HEK293 (cell line): ENCODE data around the gene PPP1R18.

Source experiments
- ATF2 ChIP-seq: fragments of 450-650 bp; formaldehyde crosslinking; IDR thresholded peaks from 2 replicates; pipeline ENCODE4 v1.5.1; 2016; ENCODE audit warnings: missing biosample characterization, missing genetic modification characterization, low read depth
- BCL11B ChIP-seq: fragments of 450-650 bp; formaldehyde crosslinking; IDR thresholded peaks from 2 replicates; pipeline ENCODE4 v1.5.1; 2016; ENCODE audit warnings: low read depth, missing biosample characterization, missing genetic modification characterization
- IKZF3 ChIP-seq: fragments of 450-650 bp; IDR thresholded peaks from 2 replicates; pipeline ENCODE4 v1.5.0; 2018; ENCODE audit warnings: missing biosample characterization, mild to moderate bottlenecking, missing genetic modification characterization, moderate library complexity
- KLF1 ChIP-seq: fragments of 450-650 bp; formaldehyde crosslinking; IDR thresholded peaks from 2 replicates; pipeline ENCODE4 v1.5.1; 2016; ENCODE audit warnings: missing biosample characterization, missing genetic modification characterization
- KLF10 ChIP-seq: fragments of 450-650 bp; IDR thresholded peaks from 2 replicates; pipeline ENCODE4 v1.5.1; 2018; ENCODE audit warnings: missing biosample characterization, mild to moderate bottlenecking, missing genetic modification characterization
- KLF8 ChIP-seq: fragments of 450-650 bp; formaldehyde crosslinking; IDR thresholded peaks from 2 replicates; pipeline ENCODE4 v1.5.1; 2016; ENCODE audit warnings: missing biosample characterization, missing genetic modification characterization
- KLF9 ChIP-seq: fragments of 450-650 bp; formaldehyde crosslinking; IDR thresholded peaks from 2 replicates; pipeline ENCODE4 v1.5.1; 2016; ENCODE audit warnings: missing biosample characterization, missing genetic modification characterization, low read depth
- SP2 ChIP-seq: fragments of 450-650 bp; formaldehyde crosslinking; IDR thresholded peaks from 2 replicates; pipeline ENCODE4 v1.5.1; 2016; ENCODE audit warnings: missing biosample characterization, missing genetic modification characterization
- SP3 ChIP-seq: fragments of 450-650 bp; formaldehyde crosslinking; IDR thresholded peaks from 2 replicates; pipeline ENCODE4 v1.5.1; 2016; ENCODE audit warnings: missing biosample characterization, missing genetic modification characterization
- YY2 ChIP-seq: fragments of 450-650 bp; formaldehyde crosslinking; IDR thresholded peaks from 2 replicates; pipeline ENCODE4 v1.5.1; 2016; ENCODE audit warnings: missing biosample characterization, missing genetic modification characterization
- ZBTB26 ChIP-seq: fragments of 450-650 bp; formaldehyde crosslinking; optimal IDR thresholded peaks from 2 replicates; pipeline ENCODE3; 2016; ENCODE audit warnings: missing biosample characterization, mild to moderate bottlenecking, missing genetic modification characterization
- ZNF121 ChIP-seq: fragments of 450-650 bp; formaldehyde crosslinking; IDR thresholded peaks from 2 replicates; pipeline ENCODE4 v1.5.1; 2016; ENCODE audit warnings: missing biosample characterization, missing genetic modification characterization
- ZNF140 ChIP-seq: fragments of 450-650 bp; formaldehyde crosslinking; IDR thresholded peaks from 2 replicates; pipeline ENCODE4 v1.5.1; 2016; ENCODE audit warnings: missing biosample characterization, missing genetic modification characterization
- ZNF214 ChIP-seq: fragments of 450-650 bp; formaldehyde crosslinking; IDR thresholded peaks from 2 replicates; pipeline ENCODE4 v1.5.1; 2017; ENCODE audit warnings: missing biosample characterization, mild to moderate bottlenecking, missing genetic modification characterization, borderline replicate concordance
- ZNF280D ChIP-seq: fragments of 450-650 bp; formaldehyde crosslinking; IDR thresholded peaks from 2 replicates; pipeline ENCODE4 v1.5.1; 2016; ENCODE audit warnings: missing biosample characterization, missing genetic modification characterization
- ZNF335 ChIP-seq: fragments of 450-650 bp; formaldehyde crosslinking; conservative IDR thresholded peaks from 2 replicates; pipeline ENCODE4 v1.5.1; 2016; ENCODE audit warnings: missing biosample characterization, missing genetic modification characterization
- ZNF501 ChIP-seq: fragments of 450-650 bp; formaldehyde crosslinking; IDR thresholded peaks from 2 replicates; pipeline ENCODE4 v1.5.1; 2016; ENCODE audit warnings: missing biosample characterization, missing genetic modification characterization
- ZNF571 ChIP-seq: fragments of 450-650 bp; formaldehyde crosslinking; IDR thresholded peaks from 2 replicates; pipeline ENCODE4 v1.5.0; 2017; ENCODE audit warnings: missing biosample characterization, missing genetic modification characterization
- ZNF692 ChIP-seq: fragments of 450-650 bp; formaldehyde crosslinking; IDR thresholded peaks from 2 replicates; pipeline ENCODE4 v1.5.1; 2016; ENCODE audit warnings: missing biosample characterization, missing genetic modification characterization
- ZNF76 ChIP-seq: fragments of 450-650 bp; formaldehyde crosslinking; IDR thresholded peaks from 2 replicates; pipeline ENCODE4; 2016; ENCODE audit warnings: low read depth, missing biosample characterization, missing genetic modification characterization, borderline replicate concordance
- ZNF777 ChIP-seq: fragments of 450-650 bp; formaldehyde crosslinking; IDR thresholded peaks from 2 replicates; pipeline ENCODE4 v1.5.1; 2017; ENCODE audit warnings: missing biosample characterization, missing genetic modification characterization, borderline replicate concordance
- ZSCAN23 ChIP-seq: fragments of 450-650 bp; formaldehyde crosslinking; IDR thresholded peaks from 2 replicates; pipeline ENCODE4 v1.5.1; 2016; ENCODE audit warnings: missing biosample characterization, missing genetic modification characterization
- TF ChIP-seq, protein P1 (sequence below): fragments of 450-650 bp; formaldehyde crosslinking; IDR thresholded peaks from 2 replicates; pipeline ENCODE4 v1.5.1; 2016; ENCODE audit warnings: missing biosample characterization, missing genetic modification characterization
- TF ChIP-seq, protein P2 (sequence below): fragments of 450-650 bp; formaldehyde crosslinking; IDR thresholded peaks from 2 replicates; pipeline ENCODE4; 2016; ENCODE audit warnings: missing biosample characterization, missing genetic modification characterization
- TF ChIP-seq, protein P3 (sequence below): fragments of 450-650 bp; formaldehyde crosslinking; IDR thresholded peaks from 2 replicates; pipeline ENCODE4 v1.5.1; 2016; ENCODE audit warnings: missing biosample characterization, missing genetic modification characterization

The PPP1R18 gene

DNA sequence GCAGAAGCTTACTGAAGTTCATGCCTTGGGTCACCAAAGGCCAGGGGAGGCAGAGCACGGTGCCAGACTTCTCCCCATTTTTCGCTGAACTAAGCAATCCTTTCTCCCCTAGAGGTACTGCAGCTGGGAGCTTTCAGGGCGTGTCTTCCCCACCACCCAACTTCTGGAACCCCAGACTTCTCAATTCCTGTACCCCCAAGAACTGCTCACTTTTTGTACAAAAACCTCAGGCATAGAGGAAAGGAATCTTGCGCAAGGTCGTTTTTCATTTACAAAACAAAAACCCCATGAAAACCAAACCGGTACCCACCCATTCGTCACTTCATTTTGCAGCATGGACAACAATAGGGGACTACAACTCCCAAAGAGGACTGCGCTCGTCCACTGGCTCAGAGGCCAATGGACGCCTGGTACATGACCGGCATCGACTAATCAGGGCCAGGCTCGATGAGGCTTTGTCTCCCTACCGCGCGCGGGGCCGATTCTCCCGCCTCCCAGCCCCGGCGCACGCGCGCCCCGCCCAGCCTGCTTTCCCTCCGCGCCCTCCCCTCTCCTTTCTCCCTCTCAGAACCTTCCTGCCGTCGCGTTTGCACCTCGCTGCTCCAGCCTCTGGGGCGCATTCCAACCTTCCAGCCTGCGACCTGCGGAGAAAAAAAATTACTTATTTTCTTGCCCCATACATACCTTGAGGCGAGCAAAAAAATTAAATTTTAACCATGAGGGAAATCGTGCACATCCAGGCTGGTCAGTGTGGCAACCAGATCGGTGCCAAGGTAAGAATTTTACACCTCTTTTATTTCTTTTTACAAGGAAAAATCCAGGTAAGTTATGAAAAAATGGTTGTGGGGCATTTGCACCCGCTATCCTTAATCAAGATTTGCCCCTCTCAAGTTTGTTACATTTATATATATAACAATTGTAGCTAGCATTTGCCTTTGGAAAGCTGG, 33.6 kb upstream of the PPP1R18 start, which contains the start of gene TUBB (continued):
- TF ChIP-seq ZNF76: peak; percentile 94
- TF ChIP-seq ZNF571 (tag by site-specific recombination): no peak
- peak; percentile 32; the same call in 1 of the 2 replicates for TF ChIP-seq KLF1 (tag by site-specific recombination)
- no peak for TF ChIP-seq ZNF280D (tag by site-specific recombination)
- TF ChIP-seq SP3 (tag by site-specific recombination): peak; percentile 86
- TF ChIP-seq ZNF140 (tag by site-specific recombination): no peak
- TF ChIP-seq, protein P1, sequence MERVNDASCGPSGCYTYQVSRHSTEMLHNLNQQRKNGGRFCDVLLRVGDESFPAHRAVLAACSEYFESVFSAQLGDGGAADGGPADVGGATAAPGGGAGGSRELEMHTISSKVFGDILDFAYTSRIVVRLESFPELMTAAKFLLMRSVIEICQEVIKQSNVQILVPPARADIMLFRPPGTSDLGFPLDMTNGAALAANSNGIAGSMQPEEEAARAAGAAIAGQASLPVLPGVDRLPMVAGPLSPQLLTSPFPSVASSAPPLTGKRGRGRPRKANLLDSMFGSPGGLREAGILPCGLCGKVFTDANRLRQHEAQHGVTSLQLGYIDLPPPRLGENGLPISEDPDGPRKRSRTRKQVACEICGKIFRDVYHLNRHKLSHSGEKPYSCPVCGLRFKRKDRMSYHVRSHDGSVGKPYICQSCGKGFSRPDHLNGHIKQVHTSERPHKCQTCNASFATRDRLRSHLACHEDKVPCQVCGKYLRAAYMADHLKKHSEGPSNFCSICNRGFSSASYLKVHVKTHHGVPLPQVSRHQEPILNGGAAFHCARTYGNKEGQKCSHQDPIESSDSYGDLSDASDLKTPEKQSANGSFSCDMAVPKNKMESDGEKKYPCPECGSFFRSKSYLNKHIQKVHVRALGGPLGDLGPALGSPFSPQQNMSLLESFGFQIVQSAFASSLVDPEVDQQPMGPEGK (tag by site-specific recombination): peak; percentile 85
- TF ChIP-seq ZNF692 (tag by site-specific recombination): 0 out of 2 replicates have a peak, but pooled peaks have one; percentile 10
- peak; percentile 79 for TF ChIP-seq KLF9 (tag by site-specific recombination)
- peak; percentile 38; the same call in 1 of the 2 replicates for TF ChIP-seq KLF10 (tag by site-specific recombination)
- TF ChIP-seq, protein P2, sequence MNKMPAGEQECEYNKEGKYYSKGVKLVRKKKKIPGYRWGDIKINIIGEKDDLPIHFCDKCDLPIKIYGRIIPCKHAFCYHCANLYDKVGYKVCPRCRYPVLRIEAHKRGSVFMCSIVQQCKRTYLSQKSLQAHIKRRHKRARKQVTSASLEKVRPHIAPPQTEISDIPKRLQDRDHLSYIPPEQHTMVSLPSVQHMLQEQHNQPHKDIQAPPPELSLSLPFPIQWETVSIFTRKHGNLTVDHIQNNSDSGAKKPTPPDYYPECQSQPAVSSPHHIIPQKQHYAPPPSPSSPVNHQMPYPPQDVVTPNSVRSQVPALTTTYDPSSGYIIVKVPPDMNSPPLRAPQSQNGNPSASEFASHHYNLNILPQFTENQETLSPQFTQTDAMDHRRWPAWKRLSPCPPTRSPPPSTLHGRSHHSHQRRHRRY (tag by site-specific recombination): no peak
- peak; percentile 60; the same call in 1 of the 2 replicates for TF ChIP-seq ZNF501 (tag by site-specific recombination)
- peak; percentile 82 for TF ChIP-seq IKZF3 (tag by site-specific recombination)
- 0 out of 2 replicates have a peak, but pooled peaks have one; percentile 60 for TF ChIP-seq YY2
- 0 out of 2 replicates have a peak, but pooled peaks have one; percentile 12 for TF ChIP-seq ZSCAN23 (tag by site-specific recombination)
- TF ChIP-seq ATF2 (tag by site-specific recombination): no peak
- TF ChIP-seq ZNF214 (tag by site-specific recombination): no peak
- TF ChIP-seq BCL11B (tag by site-specific recombination): no peak
- TF ChIP-seq, protein P3, sequence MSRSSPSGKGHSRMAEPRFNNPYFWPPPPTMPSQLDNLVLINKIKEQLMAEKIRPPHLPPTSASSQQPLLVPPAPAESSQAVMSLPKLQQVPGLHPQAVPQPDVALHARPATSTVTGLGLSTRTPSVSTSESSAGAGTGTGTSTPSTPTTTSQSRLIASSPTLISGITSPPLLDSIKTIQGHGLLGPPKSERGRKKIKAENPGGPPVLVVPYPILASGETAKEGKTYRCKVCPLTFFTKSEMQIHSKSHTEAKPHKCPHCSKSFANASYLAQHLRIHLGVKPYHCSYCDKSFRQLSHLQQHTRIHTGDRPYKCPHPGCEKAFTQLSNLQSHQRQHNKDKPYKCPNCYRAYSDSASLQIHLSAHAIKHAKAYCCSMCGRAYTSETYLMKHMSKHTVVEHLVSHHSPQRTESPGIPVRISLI: peak; percentile 71
- TF ChIP-seq ZNF121 (tag by site-specific recombination): no peak
- TF ChIP-seq SP2: peak; percentile 98
- TF ChIP-seq KLF8 (tag by site-specific recombination): peak; percentile 75
- TF ChIP-seq ZNF335 (tag by site-specific recombination): peak; percentile 82
- peak; percentile 96 for TF ChIP-seq ZBTB26
- no peak for TF ChIP-seq ZNF777 (tag by site-specific recombination)
